Endothelial cell of umbilical vein (primary cell): Measurements from ENCODE around the gene SEZ6L. TPM values are rescaled to one million over a fixed set of nuclear protein-coding genes. Genes with fewer than 3 reads are reported as not detected.

ENCODE experiments used
- BruUV-seq: library from RNA; stranded (reverse); fragments of 400-500 nt; replicated peaks from 2 replicates; lab custom pipeline; 2021; lab: Mats Ljungman, UMichigan
- CTCF ChIA-PET: fragments of 300-600, 350-600 bp; sonication (Branson Sonifier 250); formaldehyde crosslinking; loops from one replicate; lab custom pipeline; 2021; ENCODE audit warnings: antibody characterized with exemption, inconsistent platforms; lab: Charles Lee
- POLR2A ChIA-PET: fragments of 300-600, 350-600 bp; sonication (Branson Sonifier 250); formaldehyde crosslinking; loops from one replicate; lab custom pipeline; 2021; ENCODE audit warnings: antibody characterized with exemption, inconsistent platforms; lab: Charles Lee
- DNase-seq: peaks from one replicate; pipeline ENCODE4 v3.0.0-alpha.2; 2011; ENCODE audit warnings: low read depth, low spot score
- FAIRE-seq: peaks from 2 replicates; lab custom pipeline; 2011; peaks lifted over from hg19 to GRCh38; lab: Jason Lieb, UNC
- H2AFZ ChIP-seq: 2 replicates; pipeline ENCODE4 v1.6.0; 2012; ENCODE audit warnings: low read depth, low read length, control low read depth, inconsistent platforms
- H3K27ac ChIP-seq: 2 replicates; pipeline ENCODE4 v1.5.1; 2011; ENCODE audit warnings: low read depth, mild to moderate bottlenecking, control low read depth, low read length, moderate library complexity; ENCODE audit not compliant: insufficient read depth
- H3K27me3 ChIP-seq, 2 experiments: 2 replicates each; pipeline versions ENCODE4 v1.6.0 to v1.6.1; 2011; ENCODE audit warnings: low read length in 2 of 2, mixed read lengths in 1 of 2; ENCODE audit not compliant: control insufficient read depth in 2 of 2, insufficient read depth in 2 of 2
- H3K36me3 ChIP-seq, 2 experiments: 2 replicates in 1 of 2; 3 replicates in 1 of 2; pipeline ENCODE4 v1.5.1; 2011; ENCODE audit warnings: low read length in 2 of 2, mild to moderate bottlenecking in 1 of 2, moderate library complexity in 1 of 2; ENCODE audit not compliant: control insufficient read depth in 2 of 2, insufficient read depth in 2 of 2; ENCODE audit errors: extremely low read depth in 1 of 2
- H3K4me1 ChIP-seq: 3 replicates; pipeline ENCODE4 v1.5.1; 2011; ENCODE audit warnings: mild to moderate bottlenecking, low read length; ENCODE audit not compliant: control insufficient read depth, insufficient read depth; ENCODE audit errors: extremely low read depth
- H3K4me2 ChIP-seq: 2 replicates; pipeline ENCODE4 v1.6.1; 2011; ENCODE audit warnings: low read length, control low read depth, mixed read lengths; ENCODE audit not compliant: insufficient read depth
- H3K4me3 ChIP-seq, 3 experiments: fragments of 200-600 bp in 1 of 3; sonication (generic), shearing (Covaris generic) in 1 of 3; replicated peaks in 1 of 3; 2 replicates each; pipeline ENCODE4 v1.5.1; 2011 to 2016; ENCODE audit warnings: control low read depth in 3 of 3, low read length in 3 of 3, mild to moderate bottlenecking in 2 of 3, inconsistent platforms in 1 of 3, low read depth in 1 of 3, moderate library complexity in 1 of 3; ENCODE audit not compliant: insufficient read depth in 1 of 3
- H3K79me2 ChIP-seq: 2 replicates; pipeline ENCODE4 v1.6.0; 2012; ENCODE audit warnings: low read length, inconsistent platforms; ENCODE audit not compliant: control insufficient read depth, insufficient read depth
- H3K9ac ChIP-seq: replicated peaks from 2 replicates; pipeline ENCODE3; 2011; ENCODE audit warnings: low read length, control low read depth; ENCODE audit not compliant: insufficient read depth; ENCODE audit errors: extremely low read depth
- H3K9me1 ChIP-seq: replicated peaks from 3 replicates; pipeline ENCODE4 v1.6.0; 2011; ENCODE audit warnings: mild to moderate bottlenecking, low read length; ENCODE audit not compliant: control insufficient read depth, insufficient read depth; ENCODE audit errors: extremely low read depth
- H3K9me3 ChIP-seq: replicated peaks from 2 replicates; pipeline ENCODE4 v1.5.1; 2012; ENCODE audit warnings: low read length, inconsistent platforms; ENCODE audit not compliant: control insufficient read depth, insufficient read depth
- H4K20me1 ChIP-seq: replicated peaks from 2 replicates; pipeline ENCODE3; 2011; ENCODE audit warnings: mild to moderate bottlenecking, low read length; ENCODE audit not compliant: control insufficient read depth, insufficient read depth; ENCODE audit errors: extremely low read depth
- EZH2 ChIP-seq: IDR thresholded peaks from 2 replicates; pipeline ENCODE4 v1.6.1; 2012; ENCODE audit warnings: borderline replicate concordance, low read depth, mild to moderate bottlenecking, moderate library complexity, low read length, inconsistent platforms; ENCODE audit not compliant: severe bottlenecking
- FOS ChIP-seq: IDR thresholded peaks from 2 replicates; pipeline ENCODE4 v1.6.1; 2011; ENCODE audit warnings: mild to moderate bottlenecking, low read length, moderate library complexity, borderline replicate concordance; ENCODE audit not compliant: insufficient read depth
- GATA2 ChIP-seq: IDR thresholded peaks from 2 replicates; pipeline ENCODE4 v1.7.0; 2011; ENCODE audit warnings: low read depth, mild to moderate bottlenecking, moderate library complexity, mixed read lengths, low read length; ENCODE audit not compliant: insufficient read length, insufficient read depth
- JUN ChIP-seq: IDR thresholded peaks from 2 replicates; pipeline ENCODE4 v1.6.1; 2011; ENCODE audit warnings: borderline replicate concordance, low read depth; ENCODE audit not compliant: insufficient read length, insufficient read depth
- MYC ChIP-seq: IDR thresholded peaks from one replicate; pipeline ENCODE4 v1.6.1; 2011; ENCODE audit warnings: mild to moderate bottlenecking, low read depth, low read length
- POLR2A ChIP-seq: IDR thresholded peaks from 2 replicates; pipeline ENCODE4 v1.6.1; 2012; ENCODE audit warnings: low read depth, mild to moderate bottlenecking, control low read depth, low read length
- POLR2AphosphoS5 ChIP-seq: IDR thresholded peaks from 2 replicates; pipeline ENCODE4 v1.6.1; 2012; ENCODE audit warnings: low read depth, mild to moderate bottlenecking, control low read depth, low read length, moderate library complexity; ENCODE audit not compliant: insufficient read depth
- dilution Hi-C: fragments of 300-500 bp; cut with MboI; formaldehyde crosslinking; loops from one replicate; pipeline ENCODE4 v1.15.0; 2019; ENCODE audit warnings: low sequenced_read_pairs; ENCODE audit not compliant: extremely low pct_ligation_motif_present
- intact Hi-C: fragments of 100-400 bp; cut with micrococcal nuclease; formaldehyde crosslinking; loops from one replicate; pipeline ENCODE4 v1.10.0; 2022
- polyA plus RNA-seq, 4 experiments: library from polyadenylated mRNA; depleted of rRNA in 3 of 4; stranded (reverse) in 3 of 4; unstranded in 1 of 4; fragments of >200 nt; gene quantifications; 2 replicates each; pipeline versions ENCODE4 v1.2.1 to v1.2.3, GENCODE V29; 2011 to 2012; ENCODE audit warnings: missing spikeins in 1 of 4
- total RNA-seq: library from RNA; stranded (reverse); gene quantifications from 2 replicates; pipeline ENCODE4 v1.2.3, GENCODE V29; 2021
- TF ChIP-seq, protein P1 (sequence below): IDR thresholded peaks from 2 replicates; pipeline ENCODE4 v1.6.1; 2011; ENCODE audit not compliant: insufficient read depth, insufficient read length
- TF ChIP-seq, protein P2 (sequence below), 2 donors: IDR thresholded peaks; 1 replicate in 1 of 2; 2 replicates in 1 of 2; pipeline ENCODE4 v1.5.1; 2011; ENCODE audit warnings: low read length in 2 of 2, mild to moderate bottlenecking in 2 of 2, moderate library complexity in 2 of 2, control low read depth in 1 of 2, inconsistent platforms in 1 of 2, low read depth in 1 of 2; ENCODE audit not compliant: insufficient read depth in 1 of 2; ENCODE audit errors: extremely low read depth in 1 of 2

SEZ6L gene
- total and polyA plus RNA-seq, 2 donors (not counting 3 experiments of a cell fraction or from before 2014, with no cell fraction given), result not detected

DNA sequence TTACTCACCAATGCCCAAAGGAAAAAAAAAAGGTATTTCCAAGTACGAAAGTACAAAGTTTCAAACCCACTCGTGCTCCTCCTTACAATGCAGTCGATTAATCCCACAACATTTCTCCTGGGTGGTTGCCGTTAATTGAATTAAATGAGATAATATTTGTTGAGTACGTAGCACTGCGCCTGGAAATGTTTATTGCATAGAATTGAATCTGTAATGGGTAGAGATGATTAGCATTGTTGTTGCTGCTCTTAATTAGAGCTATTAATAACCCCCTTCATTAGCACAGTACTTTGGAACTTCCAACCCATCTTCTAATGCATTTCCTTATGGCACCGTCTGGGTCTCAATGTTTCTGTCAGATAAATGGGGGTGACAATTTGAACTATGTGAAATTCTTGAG lies 77.3 kb downstream of the SEZ6L start:
- Histone ChIP-seq H3K9me3 (no peaks in the 10 kb centered on the region), H3K4me2 (no peak overlapping the region), H2AFZ (no peak overlapping the region), H3K9ac (no peak overlapping the region), H3K79me2 (no peaks in the 10 kb centered on the region), H3K36me3 (no peaks in the 10 kb centered on the region), H3K4me1 (no peaks in the 10 kb centered on the region), H3K4me3 (no peak overlapping the region), H3K27me3 (no peaks in the 10 kb centered on the region), H4K20me1 (no peaks in the 10 kb centered on the region), H3K27ac (no peak overlapping the region), H3K9me1 (no peaks in the 10 kb centered on the region)
- BruUV-seq, result no TSS peak
- FAIRE-seq, result no peak
- dilution Hi-C loops, result no loop called here
- intact Hi-C loops, result no loop called here
- CTCF ChIA-PET, result no interaction called here
- POLR2A ChIA-PET, result no interaction called here
- TF ChIP-seq GATA2 (no peak), EZH2 (no peak)
- no peak for DNase-seq

DNA sequence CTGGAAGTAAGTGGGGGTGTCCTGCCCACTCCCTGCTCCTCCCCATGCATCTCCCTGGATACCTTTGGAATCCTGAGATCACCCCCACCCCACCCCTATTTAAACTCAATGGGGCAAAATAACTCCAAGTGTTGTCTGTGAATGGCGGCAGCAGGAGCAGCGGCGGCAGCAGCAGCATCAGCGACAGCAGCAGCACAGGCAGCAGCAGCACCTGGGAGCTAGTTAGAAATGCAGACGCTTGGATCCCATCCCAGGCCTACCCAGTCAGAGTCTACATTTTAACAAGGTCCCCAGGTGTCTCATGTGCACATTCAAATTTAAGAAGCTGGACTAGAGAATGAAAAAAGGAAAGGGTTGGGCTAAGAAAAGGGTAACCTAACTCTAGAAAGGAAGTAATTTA lies 82.6 kb downstream of the SEZ6L start:
- H2AFZ ChIP-seq, result no peak overlapping the region
- dilution Hi-C loops (no loop called here), intact Hi-C loops (no loop called here)
- no peaks in the 10 kb centered on the region for H3K4me1 ChIP-seq
- TF ChIP-seq, protein P1, sequence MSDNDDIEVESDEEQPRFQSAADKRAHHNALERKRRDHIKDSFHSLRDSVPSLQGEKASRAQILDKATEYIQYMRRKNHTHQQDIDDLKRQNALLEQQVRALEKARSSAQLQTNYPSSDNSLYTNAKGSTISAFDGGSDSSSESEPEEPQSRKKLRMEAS, result no peak
- no peak for TF ChIP-seq GATA2
- TF ChIP-seq JUN, result no peak
- no peak for TF ChIP-seq EZH2
- no peak for TF ChIP-seq MYC
- TF ChIP-seq FOS, result no peak
- TF ChIP-seq, protein P2, sequence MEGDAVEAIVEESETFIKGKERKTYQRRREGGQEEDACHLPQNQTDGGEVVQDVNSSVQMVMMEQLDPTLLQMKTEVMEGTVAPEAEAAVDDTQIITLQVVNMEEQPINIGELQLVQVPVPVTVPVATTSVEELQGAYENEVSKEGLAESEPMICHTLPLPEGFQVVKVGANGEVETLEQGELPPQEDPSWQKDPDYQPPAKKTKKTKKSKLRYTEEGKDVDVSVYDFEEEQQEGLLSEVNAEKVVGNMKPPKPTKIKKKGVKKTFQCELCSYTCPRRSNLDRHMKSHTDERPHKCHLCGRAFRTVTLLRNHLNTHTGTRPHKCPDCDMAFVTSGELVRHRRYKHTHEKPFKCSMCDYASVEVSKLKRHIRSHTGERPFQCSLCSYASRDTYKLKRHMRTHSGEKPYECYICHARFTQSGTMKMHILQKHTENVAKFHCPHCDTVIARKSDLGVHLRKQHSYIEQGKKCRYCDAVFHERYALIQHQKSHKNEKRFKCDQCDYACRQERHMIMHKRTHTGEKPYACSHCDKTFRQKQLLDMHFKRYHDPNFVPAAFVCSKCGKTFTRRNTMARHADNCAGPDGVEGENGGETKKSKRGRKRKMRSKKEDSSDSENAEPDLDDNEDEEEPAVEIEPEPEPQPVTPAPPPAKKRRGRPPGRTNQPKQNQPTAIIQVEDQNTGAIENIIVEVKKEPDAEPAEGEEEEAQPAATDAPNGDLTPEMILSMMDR (IDR thresholded peaks at IDR 0.05; ENCODE audit: extremely low read depth in 1 of 2, insufficient read depth in 1 of 2, low read depth in 1 of 2, low read length in 2 of 2), result no peak
- TF ChIP-seq POLR2A, result no peak
- no peak for TF ChIP-seq POLR2AphosphoS5
- no peaks in the 10 kb centered on the region for H4K20me1 ChIP-seq
- H3K4me3 ChIP-seq, result no peak overlapping the region
- ChIA-PET POLR2A (no interaction called here), CTCF (no interaction called here)
- no peaks in the 10 kb centered on the region for H3K9me3 ChIP-seq
- no peaks in the 10 kb centered on the region for H3K27me3 ChIP-seq
- H3K36me3 ChIP-seq, result no peaks in the 10 kb centered on the region
- H3K9ac ChIP-seq, result no peak overlapping the region
- FAIRE-seq (no peak), DNase-seq (no peak)
- no peaks in the 10 kb centered on the region for H3K79me2 ChIP-seq
- no TSS peak for BruUV-seq
- H3K4me2 ChIP-seq, result no peak overlapping the region
- no peak overlapping the region for H3K27ac ChIP-seq
- H3K9me1 ChIP-seq, result no peaks in the 10 kb centered on the region
